Gastrocnemius medialis (tissue), 4 donors: ENCODE measurements around the gene CRTAC1. TPM values are rescaled to one million over a fixed set of nuclear protein-coding genes. Genes with fewer than 3 reads are reported as not detected.

ENCODE experiments used
- ATAC-seq, 2 donors: fragments of 150-250 bp; one replicate each; pipeline ENCODE4 v1.9.1; 2016
- DNase-seq, 2 donors: peaks; one replicate each; pipeline ENCODE4 v3.0.0-alpha.2; 2019
- H3K27ac ChIP-seq, 4 donors: fragments of 200-600 bp; sonication (generic); 1 replicate in 1 of 4; 2 replicates in 3 of 4; pipeline ENCODE4 v1.5.1; 2016 to 2018; ENCODE audit warnings: mild to moderate bottlenecking in 2 of 4, moderate library complexity in 1 of 4
- H3K27me3 ChIP-seq, 3 donors: fragments of 200-600 bp; sonication (generic) in 2 of 3; 1 replicate in 1 of 3; 2 replicates in 2 of 3; pipeline versions ENCODE4 v1.5.1 to v1.6.0; 2016 to 2019; ENCODE audit warnings: mild to moderate bottlenecking in 1 of 3, moderate library complexity in 1 of 3
- H3K36me3 ChIP-seq, 2 donors: fragments of 200-600 bp; sonication (generic) in 1 of 2; one replicate each; pipeline ENCODE4 v1.5.1; 2017 to 2018
- H3K4me1 ChIP-seq, 2 donors: fragments of 200-600 bp; sonication (generic) in 1 of 2; one replicate each; pipeline ENCODE4 v1.5.1; 2016 to 2017; ENCODE audit warnings: mild to moderate bottlenecking in 2 of 2
- H3K4me3 ChIP-seq, 4 donors: fragments of 200-600 bp; sonication (generic) in 3 of 4; 1 replicate in 1 of 4; 2 replicates in 3 of 4; pipeline ENCODE4 v1.5.1; 2016 to 2019; ENCODE audit warnings: mild to moderate bottlenecking in 2 of 4
- H3K9me3 ChIP-seq, 3 donors: fragments of 200-600 bp; sonication (generic) in 2 of 3; 1 replicate in 1 of 3; 2 replicates in 2 of 3; pipeline ENCODE4 v1.5.1; 2016 to 2019
- CTCF ChIP-seq, 5 experiments: fragments of 450-650 bp in 3 of 5; fragments of 200-600 bp in 2 of 5; sonication (generic) in 2 of 5; IDR thresholded peaks in 4 of 5; conservative IDR thresholded peaks in 1 of 5; 1 replicate in 4 of 5; 2 replicates in 1 of 5; pipeline ENCODE4 v1.5.1; 2016 to 2019; ENCODE audit warnings: antibody characterized with exemption in 5 of 5, mild to moderate bottlenecking in 3 of 5, moderate library complexity in 3 of 5
- POLR2A ChIP-seq, 2 donors: fragments of 450-650 bp; IDR thresholded peaks; one replicate each; pipeline ENCODE4 v1.6.1; 2017; ENCODE audit warnings: antibody characterized with exemption in 2 of 2, mild to moderate bottlenecking in 2 of 2, moderate library complexity in 2 of 2
- in situ Hi-C, 4 donors: fragments of 200-750 bp; cut with MboI; loops; one replicate each; pipeline versions ENCODE4 v1.15.0 to v1.8.0; 2017; ENCODE audit warnings: low sequenced_read_pairs in 4 of 4
- intact Hi-C: fragments of 100-400 bp; cut with DNase I; formaldehyde crosslinking; loops from one replicate; pipeline ENCODE4 v1.15.1; 2023; ENCODE audit warnings: low total_unique reads
- total RNA-seq, 4 donors: library from RNA; depleted of rRNA; stranded (reverse); fragments of >200 nt; gene quantifications; one replicate each; pipeline versions ENCODE4 v1.1.0 to v1.2.3, GENCODE V29; 2016

Gene CRTAC1
- total RNA-seq, 4 donors from 2014 or later = 0.16 to 3.9 (median 0.56) TPM; not detected in 1

- H3K36me3 ChIP-seq = peaks cover 0 to 9% of the 10 kb centered on the region in 2 donors
- TF ChIP-seq CTCF (IDR thresholded peaks at IDR 0.05 in 4 of 5, conservative IDR thresholded peaks at IDR 0.05 in 1 of 5) (no peak), POLR2A (IDR thresholded peaks at IDR 0.05) (no peak)
- H3K4me1 ChIP-seq = peaks cover 0 to 7% of the 10 kb centered on the region in 2 donors
- no peaks in the 10 kb centered on the region for H3K9me3 ChIP-seq
- in situ Hi-C loops = loop anchor here in 1 of 4 donors (5.0 kb wide), 1 partner anchor 64 kb away; no protein-coding TSS in a partner anchor
- H3K4me3 ChIP-seq = no peak overlapping the region
- DNase-seq (peak; percentile 51 to 54), ATAC-seq (peak; percentile 83 to 98)
- intact Hi-C loops = no loop called here
- H3K27me3 ChIP-seq = no peaks in the 10 kb centered on the region
- H3K27ac ChIP-seq = peak overlapping the region in 2 of 4 donors; percentile 28 to 52
Observed at GRCh38 chr10:97861097-97861750, 169.2 kb downstream of the CRTAC1 start.

- intact Hi-C loops = no loop called here
- Histone ChIP-seq H3K27ac (no peak overlapping the region), H3K4me3 (no peak overlapping the region), H3K9me3 (no peaks in the 10 kb centered on the region), H3K27me3 (no peaks in the 10 kb centered on the region), H3K36me3 (no peaks in the 10 kb centered on the region), H3K4me1 (peaks cover 0 to 7% of the 10 kb centered on the region in 2 donors)
- no peak for TF ChIP-seq POLR2A (IDR thresholded peaks at IDR 0.05)
- no peak for TF ChIP-seq CTCF (IDR thresholded peaks at IDR 0.05 in 4 of 5, conservative IDR thresholded peaks at IDR 0.05 in 1 of 5)
- in situ Hi-C loops = no loop called here
- ATAC-seq (no peak), DNase-seq (no peak)
Observed at GRCh38 chr10:97858001-97858439, 172.4 kb downstream of the CRTAC1 start.

- DNase-seq (no peak), ATAC-seq (no peak)
- Histone ChIP-seq H3K27me3 (peaks cover 0 to 15% (median 2%) of the 10 kb centered on the region in 3 donors), H3K9me3 (no peaks in the 10 kb centered on the region), H3K27ac (no peak overlapping the region), H3K4me1 (peaks cover 14 to 18% of the 10 kb centered on the region in 2 donors), H3K4me3 (no peak overlapping the region), H3K36me3 (no peaks in the 10 kb centered on the region)
- in situ Hi-C loops = no loop called here
- TF ChIP-seq CTCF (IDR thresholded peaks at IDR 0.05 in 4 of 5, conservative IDR thresholded peaks at IDR 0.05 in 1 of 5) (no peak), POLR2A (IDR thresholded peaks at IDR 0.05) (no peak)
- intact Hi-C loops = no loop called here
Observed at GRCh38 chr10:97854743-97855142, 175.7 kb downstream of the CRTAC1 start.

DNA sequence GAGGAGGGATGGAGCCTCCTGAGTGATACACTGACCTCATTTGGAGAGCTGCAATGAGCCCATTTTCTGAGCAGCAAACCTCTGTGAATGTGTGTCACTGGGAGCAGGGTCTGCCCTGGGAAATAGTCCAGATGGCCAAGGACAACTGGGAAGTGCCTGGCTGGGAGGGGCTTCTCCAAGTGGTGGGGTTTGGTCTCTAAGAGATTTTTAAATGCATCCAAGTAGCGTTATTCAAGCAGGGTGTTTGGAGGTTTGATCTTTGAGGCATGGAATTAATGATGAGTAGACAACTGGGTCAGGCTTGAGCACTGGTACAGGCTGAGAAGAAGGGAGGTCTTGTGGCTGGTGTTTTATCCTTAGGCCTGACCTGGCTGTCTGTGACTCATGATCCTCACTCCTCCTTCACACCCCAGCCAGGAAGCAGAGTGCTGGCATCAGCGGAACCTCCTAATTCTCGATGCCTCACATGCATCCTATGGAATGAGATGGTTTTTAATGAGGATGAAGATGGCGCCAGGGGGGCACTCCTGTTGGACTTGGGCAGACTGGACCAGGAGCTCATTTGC, 177.5 kb downstream of the CRTAC1 start:
- Histone ChIP-seq H3K27ac (no peak overlapping the region), H3K4me1 (peaks cover 14 to 18% of the 10 kb centered on the region in 2 donors), H3K9me3 (no peaks in the 10 kb centered on the region), H3K36me3 (no peaks in the 10 kb centered on the region), H3K4me3 (no peak overlapping the region), H3K27me3 (peaks cover 0 to 15% (median 2%) of the 10 kb centered on the region in 3 donors)
- intact Hi-C loops (no loop called here), in situ Hi-C loops (no loop called here)
- no peak for DNase-seq
- no peak for TF ChIP-seq POLR2A (IDR thresholded peaks at IDR 0.05)
- no peak for TF ChIP-seq CTCF (IDR thresholded peaks at IDR 0.05 in 4 of 5, conservative IDR thresholded peaks at IDR 0.05 in 1 of 5)
- no peak for ATAC-seq
